Caki2 (cell line): Measurements from ENCODE around the gene KRTAP9-7. TPM values are rescaled to one million over a fixed set of nuclear protein-coding genes. Genes with fewer than 3 reads are reported as not detected.

Experiments used
- DNase-seq: peaks from one replicate; pipeline ENCODE4 v3.0.0-alpha.2; 2015; ENCODE audit warnings: low read depth
- in situ Hi-C: cut with HindIII; loops from 2 replicates; pipeline ENCODE4 v1.10.0; 2016; ENCODE audit warnings: low sequenced_read_pairs, low pct_unique_long_range_greater_than_20kb, mixed read lengths
- total RNA-seq: library from RNA; depleted of rRNA; stranded (reverse); fragments of >200 nt; shearing (Covaris generic); gene quantifications from 2 replicates; pipeline ENCODE4 v1.2.3, GENCODE V29; 2014; ENCODE audit warnings: low replicate concordance; rRNA removed

KRTAP9-7 gene
- total RNA-seq, 1 experiment from 2014 or later, result not detected

DNA sequence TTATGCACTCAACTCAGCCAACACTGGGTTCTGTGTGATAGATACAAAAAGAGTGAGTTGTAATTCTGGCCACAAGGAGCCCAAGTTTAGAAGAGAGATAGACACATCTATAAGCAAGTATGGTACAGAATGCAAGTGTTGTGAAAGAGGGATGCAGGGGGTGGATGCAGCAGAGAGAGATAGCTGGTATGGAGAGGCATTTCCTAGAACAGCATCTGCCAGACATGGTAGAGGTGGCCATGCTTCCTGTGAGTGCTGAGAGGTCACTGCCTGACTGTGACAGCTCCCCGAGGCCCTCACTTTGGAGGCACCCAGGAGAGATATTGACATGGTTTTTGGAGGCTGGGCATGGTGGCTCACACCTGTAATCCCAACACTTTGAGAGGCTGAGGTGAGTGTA, 35.6 kb downstream of the KRTAP9-7 start:
- DNase-seq, result no peak
- in situ Hi-C loops, result no loop called here

DNA sequence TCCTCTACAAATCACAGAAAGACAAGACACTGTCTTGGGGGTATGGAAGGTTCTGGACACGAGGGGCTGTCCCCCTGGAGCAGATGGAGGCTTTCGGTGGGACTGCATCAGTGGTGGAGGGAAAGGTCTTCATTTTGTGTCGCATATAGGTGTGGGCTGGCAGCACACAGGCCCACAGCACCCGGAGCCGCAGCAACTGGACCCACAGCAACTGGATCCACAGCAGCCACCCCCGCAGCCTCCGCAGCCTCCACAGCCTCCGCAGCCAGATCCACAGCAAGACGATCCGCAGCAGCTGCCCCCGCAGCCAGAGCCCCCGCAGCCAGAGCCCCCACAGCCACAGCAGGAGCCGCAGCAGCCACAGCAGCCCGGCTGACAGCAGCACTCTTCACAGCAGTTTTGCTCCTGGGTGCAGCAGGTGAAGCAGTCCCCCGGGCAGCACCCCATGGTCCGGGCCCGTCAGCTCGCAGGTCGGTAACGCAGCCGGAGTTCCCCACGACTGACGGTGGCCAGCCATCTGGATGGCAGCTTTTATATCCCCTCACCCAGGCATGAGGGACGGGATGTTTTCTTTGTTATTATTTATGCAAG, 39.8 kb downstream of the KRTAP9-7 start, which contains the start of gene KRTAP17-1:
Gene KRTAP17-1, minus strand, starts transcription at position 507 of the 591 bp plus-strand sequence. Its CDS starts 60 bp downstream, at position 447.
- no peak for DNase-seq
- in situ Hi-C loops, result no loop called here

DNA sequence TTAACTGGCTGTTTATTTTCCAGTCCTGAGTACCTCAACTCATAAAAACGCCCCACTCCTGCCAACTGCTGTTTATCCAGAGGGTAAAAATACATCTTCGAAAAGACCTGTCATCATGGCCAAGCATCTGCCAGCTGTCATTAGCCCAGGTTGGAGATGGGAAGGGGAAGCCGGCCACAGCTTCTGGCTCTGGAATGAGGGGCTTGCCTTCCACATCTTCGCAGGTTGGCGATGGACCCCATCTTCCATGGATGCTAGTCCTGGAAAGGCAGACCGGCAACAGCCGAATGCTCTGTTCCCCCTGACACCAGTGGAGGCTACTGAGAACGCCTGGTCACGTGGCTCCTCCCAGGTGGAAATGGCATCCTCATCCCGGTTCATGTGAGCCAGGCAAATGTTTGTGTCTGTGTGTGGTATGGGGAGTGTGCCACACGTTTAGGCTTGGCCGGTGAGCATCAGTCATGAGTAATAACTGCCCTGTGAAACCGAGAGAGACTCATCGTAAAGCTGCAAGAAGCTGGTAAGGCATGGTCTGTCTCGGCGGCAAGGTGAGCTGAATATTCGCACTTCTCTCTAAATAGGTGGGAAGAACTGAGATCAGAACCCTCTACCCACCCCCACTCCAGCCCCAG, 40.4 kb downstream of the KRTAP9-7 start:
- in situ Hi-C loops, result no loop called here
- no peak for DNase-seq

DNA sequence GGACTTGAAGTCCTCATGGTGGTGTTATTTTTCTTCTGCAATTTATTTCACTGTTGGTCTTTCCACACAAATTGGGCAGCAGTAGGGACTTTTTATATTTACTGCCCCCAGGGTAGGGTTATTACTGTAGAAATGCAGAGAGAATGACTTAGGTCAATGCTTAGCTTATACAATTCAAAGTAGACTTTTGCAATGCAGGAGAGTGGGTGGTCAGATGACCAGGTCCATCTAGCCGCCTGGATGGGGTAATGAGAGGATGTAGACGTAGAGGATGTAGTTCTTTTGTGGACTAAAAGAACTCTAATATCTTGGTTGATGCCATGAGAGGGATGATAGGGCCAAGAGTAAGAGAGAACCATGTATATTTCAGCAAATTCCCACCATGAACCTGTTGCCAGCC, 42.7 kb downstream of the KRTAP9-7 start:
- no peak for DNase-seq
- in situ Hi-C loops, result no loop called here

DNA sequence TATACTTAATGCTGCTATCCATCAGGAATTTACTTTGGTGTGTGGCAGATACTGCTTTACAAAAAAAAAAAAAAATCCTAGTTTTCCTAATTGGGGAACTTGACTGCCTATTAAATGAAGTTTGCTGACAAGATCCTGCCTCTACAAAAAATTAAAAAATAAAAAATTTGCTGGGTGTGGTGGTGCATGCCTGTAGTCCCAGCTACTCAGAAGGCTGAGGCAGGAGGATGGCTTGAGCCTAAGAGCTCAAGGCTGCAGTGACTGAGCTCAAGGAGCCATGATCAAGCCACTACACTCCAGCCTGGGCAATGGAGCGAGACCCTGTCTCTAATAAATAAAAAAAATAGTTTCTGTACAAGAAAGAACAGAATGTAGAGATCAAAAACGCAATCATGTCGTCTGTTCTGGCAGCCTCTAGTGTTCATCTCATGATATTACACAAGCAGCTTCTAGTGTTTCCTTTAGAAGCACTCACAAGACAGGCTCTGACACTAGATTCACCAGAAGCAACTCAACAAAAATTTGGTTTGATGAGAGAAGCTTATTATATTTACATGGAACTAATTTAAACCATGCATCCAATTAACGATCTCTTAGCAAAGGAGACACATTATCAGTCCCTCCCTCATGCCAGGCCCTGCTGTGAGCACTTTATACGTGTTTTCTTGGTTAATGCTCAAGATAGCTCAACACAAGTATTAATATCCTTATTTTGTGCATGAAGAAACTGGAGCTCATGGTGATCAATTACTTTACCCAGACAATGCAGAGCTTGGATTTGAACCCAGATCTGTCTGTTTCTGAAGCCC, 46.8 kb downstream of the KRTAP9-7 start:
- in situ Hi-C loops, result no loop called here

DNA sequence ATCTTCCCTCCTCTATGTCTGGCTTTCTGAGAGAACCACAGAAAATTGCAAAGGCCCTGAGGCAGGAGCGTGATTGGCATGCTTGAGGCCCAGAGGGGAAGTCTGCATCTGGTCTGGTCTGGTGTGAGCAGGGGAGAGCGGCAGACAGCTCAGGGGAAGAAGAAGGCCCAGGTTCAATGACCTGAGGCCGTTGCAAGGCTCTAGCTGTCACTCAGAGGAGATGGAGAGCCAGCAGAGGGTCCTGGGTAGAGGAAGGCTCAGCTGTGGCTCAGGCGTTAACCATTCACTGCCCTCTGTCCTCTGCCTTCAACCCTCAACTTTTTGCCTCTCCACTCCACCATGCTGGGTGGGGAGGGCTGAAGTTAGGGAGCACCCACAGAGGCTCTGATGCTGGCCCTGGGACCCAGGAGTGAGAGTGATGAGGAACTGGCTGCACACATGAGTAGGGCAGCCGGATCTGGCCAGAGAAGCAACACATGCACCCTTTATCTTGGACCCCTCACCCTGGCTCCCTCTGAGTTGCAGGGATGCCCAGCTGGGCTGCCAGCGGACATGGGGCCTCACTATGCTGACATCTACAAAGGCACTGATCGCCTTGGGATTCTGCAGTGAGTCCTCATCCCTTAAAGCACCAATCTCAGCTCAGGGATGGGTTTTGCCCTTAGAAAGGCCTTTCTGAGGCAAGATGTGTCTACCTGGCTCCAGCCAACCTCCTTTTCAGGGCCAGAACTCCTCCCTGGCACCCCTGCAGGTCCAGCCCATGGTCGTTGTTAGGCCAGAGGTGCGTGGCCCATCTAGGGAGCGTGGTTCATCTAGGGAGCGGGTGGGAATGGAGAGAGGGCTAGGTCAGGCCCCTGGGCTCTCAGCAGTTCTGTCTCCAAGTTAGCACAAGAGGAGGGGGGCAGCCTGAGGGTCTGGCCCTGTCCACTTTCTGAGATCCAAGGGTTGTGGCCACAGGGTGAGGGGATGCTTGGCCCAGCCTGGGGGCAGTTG, 47.7 kb downstream of the KRTAP9-7 start:
- in situ Hi-C loops, result no loop called here
- DNase-seq, result no peak

More for the DNA sequence above, 46.8 kb downstream of the KRTAP9-7 start:
- DNase-seq, result peak; percentile 70

DNA sequence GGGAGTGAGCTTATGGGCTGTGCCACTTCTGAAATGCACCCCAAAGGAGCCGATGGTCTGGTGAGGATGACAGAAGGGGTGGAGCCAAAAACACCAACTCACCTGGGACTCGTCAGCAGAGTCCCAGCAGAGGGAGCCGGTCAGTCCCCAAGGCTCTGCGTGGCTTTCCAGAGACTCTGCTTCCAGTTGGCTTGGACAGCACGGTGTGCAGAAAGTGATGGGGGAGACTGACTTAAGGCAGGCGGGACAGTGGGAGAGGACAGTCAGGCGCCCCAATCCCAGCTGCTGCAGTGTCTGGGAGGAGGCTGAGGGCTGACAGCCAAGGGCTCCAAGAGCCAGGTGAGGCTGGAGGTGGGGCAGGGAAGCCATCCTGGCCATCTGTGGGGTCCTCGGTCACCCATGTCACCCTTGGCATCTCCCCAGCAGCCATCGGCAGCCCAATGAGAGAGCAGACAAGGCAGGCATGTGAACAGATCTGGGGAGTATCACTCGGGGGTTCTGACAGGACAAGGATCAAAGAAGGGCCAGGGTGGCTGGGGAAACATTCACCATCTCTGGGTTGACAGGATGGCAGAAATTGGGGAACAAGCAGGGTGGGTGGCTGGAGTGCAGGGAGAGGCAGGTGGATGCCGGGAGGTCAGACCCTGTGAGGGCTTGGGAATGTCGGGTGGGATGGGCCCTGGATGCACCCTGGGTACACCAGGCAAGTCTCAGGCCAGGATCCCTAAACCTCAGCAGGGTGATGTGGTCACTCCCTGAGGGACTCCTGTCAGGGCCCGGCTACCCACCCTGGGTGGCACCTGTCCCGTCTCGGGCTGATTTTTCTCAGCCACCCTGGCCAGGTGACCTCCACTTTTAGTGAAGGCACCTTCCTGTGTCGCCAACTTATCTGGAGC, 48.9 kb downstream of the KRTAP9-7 start:
- in situ Hi-C loops, result no loop called here
- DNase-seq, result peak; percentile 31

DNA sequence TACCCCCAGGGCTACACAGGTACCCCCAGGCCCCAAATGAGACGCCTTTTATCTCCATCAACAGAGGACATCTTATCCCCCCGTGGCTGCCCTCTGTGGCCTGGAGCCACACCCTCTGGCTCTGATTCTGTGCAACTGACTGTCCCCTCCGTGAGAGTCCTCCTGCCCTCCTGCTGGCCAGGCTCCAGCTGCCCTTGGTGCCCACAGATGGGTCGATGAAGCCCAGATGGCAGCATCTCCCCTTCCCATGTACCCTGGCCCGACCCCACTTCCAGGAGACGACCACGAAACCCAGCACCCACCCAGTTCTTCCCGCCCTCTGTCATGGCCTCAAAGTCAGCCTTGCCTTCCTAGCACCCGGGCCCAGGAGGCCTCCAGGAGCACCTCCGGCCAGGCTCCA, 49.6 kb downstream of the KRTAP9-7 start:
- in situ Hi-C loops, result no loop called here
- DNase-seq, result no peak

DNA sequence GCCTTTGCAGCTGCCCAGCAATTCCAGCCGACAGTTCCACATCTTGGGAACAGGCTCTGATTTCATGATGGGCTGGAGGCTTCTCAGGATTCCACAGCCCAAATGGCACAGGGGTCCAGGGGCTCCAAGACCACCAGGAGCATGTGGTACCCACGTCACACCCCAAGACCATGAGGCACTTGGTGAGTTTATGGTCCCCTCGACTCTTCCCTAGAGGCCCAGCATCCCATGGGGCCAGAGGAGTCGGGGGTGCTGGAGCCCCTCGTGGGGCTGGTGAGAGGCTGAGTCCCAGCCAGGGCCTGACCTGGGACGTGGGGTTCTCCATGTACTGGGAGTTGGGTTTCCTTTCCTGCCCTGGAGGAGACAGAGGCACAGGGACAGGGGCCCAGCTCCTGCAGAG, 50.1 kb downstream of the KRTAP9-7 start:
- in situ Hi-C loops, result no loop called here

More for the DNA sequence above, 50.1 kb downstream of the KRTAP9-7 start:
- DNase-seq, result no peak

Other genes with a start within 250 kb of the KRTAP9-7 start
- gene KRTAP1-5, start 248.5 kb upstream of the KRTAP9-7 start, total RNA-seq, result not detected in 2 replicates
- not detected in 2 replicates for gene KRTAP1-4, start 245.5 kb upstream of the KRTAP9-7 start, total RNA-seq
- not detected in 2 replicates for gene KRTAP1-3, start 240.8 kb upstream of the KRTAP9-7 start, total RNA-seq
- not detected in 2 replicates for gene KRTAP1-1, start 234.2 kb upstream of the KRTAP9-7 start, total RNA-seq
- gene KRTAP2-1, start 228.4 kb upstream of the KRTAP9-7 start, total RNA-seq, result not detected in 2 replicates
- not detected in 2 replicates for gene KRTAP2-2, start 220.5 kb upstream of the KRTAP9-7 start, total RNA-seq
- gene KRTAP2-3, start 215.6 kb upstream of the KRTAP9-7 start, total RNA-seq, result not detected in 2 replicates
- not detected in 2 replicates for gene KRTAP2-4, start 209.8 kb upstream of the KRTAP9-7 start, total RNA-seq
- gene KRTAP4-7, start 191.5 kb upstream of the KRTAP9-7 start, total RNA-seq, result not detected in 2 replicates
- gene KRTAP4-8, start 177.6 kb upstream of the KRTAP9-7 start, total RNA-seq, result not detected in 2 replicates
- not detected in 2 replicates for gene KRTAP4-16, start 173.5 kb upstream of the KRTAP9-7 start, total RNA-seq
- gene KRTAP4-9, start 170.3 kb upstream of the KRTAP9-7 start, total RNA-seq, result not detected in 2 replicates
- not detected in 2 replicates for gene KRTAP4-11, start 157.3 kb upstream of the KRTAP9-7 start, total RNA-seq
- not detected in 2 replicates for gene KRTAP4-12, start 151.5 kb upstream of the KRTAP9-7 start, total RNA-seq
- not detected in 2 replicates for gene KRTAP4-6, start 135.2 kb upstream of the KRTAP9-7 start, total RNA-seq
- not detected in 2 replicates for gene KRTAP4-5, start 125.9 kb upstream of the KRTAP9-7 start, total RNA-seq
- not detected in 2 replicates for gene KRTAP4-4, start 115.0 kb upstream of the KRTAP9-7 start, total RNA-seq
- not detected in 2 replicates for gene KRTAP4-3, start 107.5 kb upstream of the KRTAP9-7 start, total RNA-seq
- gene KRTAP4-2, start 97.5 kb upstream of the KRTAP9-7 start, total RNA-seq, result not detected in 2 replicates
- not detected in 2 replicates for gene KRTAP4-1, start 90.8 kb upstream of the KRTAP9-7 start, total RNA-seq
- gene KRTAP9-1, start 85.8 kb upstream of the KRTAP9-7 start, total RNA-seq, result not detected in 2 replicates
- gene KRTAP9-2, start 49.0 kb upstream of the KRTAP9-7 start, total RNA-seq, result not detected in 2 replicates
- gene KRTAP9-3, start 43.2 kb upstream of the KRTAP9-7 start, total RNA-seq, result not detected in 2 replicates
- gene KRTAP9-8, start 37.7 kb upstream of the KRTAP9-7 start, total RNA-seq, result not detected in 2 replicates
- not detected in 2 replicates for gene KRTAP9-4, start 26.0 kb upstream of the KRTAP9-7 start, total RNA-seq
- not detected in 2 replicates for gene KRTAP9-9, start 20.3 kb upstream of the KRTAP9-7 start, total RNA-seq
- gene KRTAP9-6, start 10.3 kb upstream of the KRTAP9-7 start, total RNA-seq, result not detected in 2 replicates
- not detected in 2 replicates for gene KRTAP29-1, start 27.2 kb downstream of the KRTAP9-7 start, total RNA-seq
- gene KRTAP16-1, start 33.6 kb downstream of the KRTAP9-7 start, total RNA-seq, result not detected in 2 replicates
- not detected in 2 replicates for gene KRTAP17-1, start 40.0 kb downstream of the KRTAP9-7 start, total RNA-seq
- gene KRT33A, start 75.1 kb downstream of the KRTAP9-7 start, total RNA-seq, result not detected in 2 replicates
- gene KRT33B, start 94.1 kb downstream of the KRTAP9-7 start, total RNA-seq, result not detected in 2 replicates
- 0.20 TPM in 1 of 2 replicates, not detected in the other for gene KRT34, start 106.6 kb downstream of the KRTAP9-7 start, total RNA-seq
- not detected in 2 replicates for gene KRT31, start 121.9 kb downstream of the KRTAP9-7 start, total RNA-seq
- gene KRT37, start 148.9 kb downstream of the KRTAP9-7 start, total RNA-seq, result not detected in 2 replicates
- not detected in 2 replicates for gene KRT38, start 165.3 kb downstream of the KRTAP9-7 start, total RNA-seq
- not detected in 2 replicates for gene KRT32, start 191.7 kb downstream of the KRTAP9-7 start, total RNA-seq
- gene KRT35, start 205.5 kb downstream of the KRTAP9-7 start, total RNA-seq, result not detected in 2 replicates
- not detected in 2 replicates for gene KRT36, start 214.2 kb downstream of the KRTAP9-7 start, total RNA-seq
- 0.78 TPM in 1 of 2 replicates, not detected in the other for gene KRT13, start 229.9 kb downstream of the KRTAP9-7 start, total RNA-seq
- gene KRT15, start 243.2 kb downstream of the KRTAP9-7 start, total RNA-seq, result 3.6 and 14.2 TPM in 2 replicates